ENCODE data around the gene DRICH1. TPM values are rescaled to one million over a fixed set of nuclear protein-coding genes. Genes with fewer than 3 reads are reported as not detected.
"Not testable (repeated sequence)": the region's sequence is repeated elsewhere in the genome, so short reads cannot be mapped to it uniquely, and the experiment has no call there.

DRICH1 gene
- total and polyA plus RNA-seq, 2 experiments from 2014 or later, result not detected

- Histone ChIP-seq H3K27ac (no peak overlapping the region), H3K4me1 (ENCODE audit: low read depth) (no peaks in the 10 kb centered on the region), H3K4me3 (no peak overlapping the region), H3K36me3 (no peaks in the 10 kb centered on the region), H3K27me3 (no peaks in the 10 kb centered on the region), H3K9me3 (ENCODE audit: low read depth) (no peaks in the 10 kb centered on the region)
- no peak for DNase-seq (ENCODE audit: low read depth in 1 of 2, low spot score in 1 of 2)
- TF ChIP-seq CTCF (IDR thresholded peaks at IDR 0.05; ENCODE audit: low read depth, low read length), result no peak
These were observed 38.5 kb upstream of the DRICH1 start for GRCh38 chr22:23670378-23671295.

GRCh38 chr22:23660381-23660780 lies 28.3 kb upstream of the DRICH1 start:
- H3K27ac ChIP-seq; H3K27me3 ChIP-seq; H3K4me3 ChIP-seq; H3K4me1 ChIP-seq (ENCODE audit: low read depth); H3K9me3 ChIP-seq (ENCODE audit: low read depth); DNase-seq (ENCODE audit: low read depth in 1 of 2, low spot score in 1 of 2); H3K36me3 ChIP-seq: not testable (repeated sequence)

- Histone ChIP-seq H3K4me1 (ENCODE audit: low read depth) (no peaks in the 10 kb centered on the region), H3K27me3 (no peaks in the 10 kb centered on the region), H3K9me3 (ENCODE audit: low read depth) (no peaks in the 10 kb centered on the region), H3K36me3 (peaks cover 6% of the 10 kb centered on the region), H3K27ac (no peak overlapping the region), H3K4me3 (no peak overlapping the region)
- peak in 1 of 2 donors; percentile 15 for DNase-seq (ENCODE audit: low read depth in 1 of 2, low spot score in 1 of 2)
- no peak for TF ChIP-seq CTCF (IDR thresholded peaks at IDR 0.05; ENCODE audit: low read depth, low read length)
These were observed 25.6 kb upstream of the DRICH1 start for GRCh38 chr22:23657727-23658126.

- Histone ChIP-seq H3K4me3 (no peak overlapping the region), H3K27me3 (no peaks in the 10 kb centered on the region), H3K9me3 (ENCODE audit: low read depth) (no peaks in the 10 kb centered on the region), H3K27ac (no peak overlapping the region), H3K36me3 (peaks cover 6% of the 10 kb centered on the region), H3K4me1 (ENCODE audit: low read depth) (no peaks in the 10 kb centered on the region)
- no peak for TF ChIP-seq CTCF (IDR thresholded peaks at IDR 0.05; ENCODE audit: low read depth, low read length)
- DNase-seq (ENCODE audit: low read depth in 1 of 2, low spot score in 1 of 2), result no peak
These were observed 23.9 kb upstream of the DRICH1 start for GRCh38 chr22:23655891-23656475.

GRCh38 chr22:23652711-23653110 lies 20.6 kb upstream of the DRICH1 start:
- no peak for TF ChIP-seq CTCF (IDR thresholded peaks at IDR 0.05; ENCODE audit: low read depth, low read length)
- H3K27me3 ChIP-seq, result no peaks in the 10 kb centered on the region
- no peaks in the 10 kb centered on the region for H3K4me1 ChIP-seq (ENCODE audit: low read depth)
- H3K4me3 ChIP-seq, result no peak overlapping the region
- no peaks in the 10 kb centered on the region for H3K9me3 ChIP-seq (ENCODE audit: low read depth)
- H3K36me3 ChIP-seq, result peaks cover 2% of the 10 kb centered on the region
- DNase-seq (ENCODE audit: low read depth in 1 of 2, low spot score in 1 of 2), result no peak
- no peak overlapping the region for H3K27ac ChIP-seq

- no peaks in the 10 kb centered on the region for H3K9me3 ChIP-seq (ENCODE audit: low read depth)
- H3K27me3 ChIP-seq, result no peaks in the 10 kb centered on the region
- no peak for TF ChIP-seq CTCF (IDR thresholded peaks at IDR 0.05; ENCODE audit: low read depth, low read length)
- no peaks in the 10 kb centered on the region for H3K4me1 ChIP-seq (ENCODE audit: low read depth)
- H3K27ac ChIP-seq, result no peak overlapping the region
- DNase-seq (ENCODE audit: low read depth in 1 of 2, low spot score in 1 of 2), result no peak
- H3K36me3 ChIP-seq, result peaks cover 1% of the 10 kb centered on the region
- H3K4me3 ChIP-seq, result no peak overlapping the region
These were observed 20.2 kb upstream of the DRICH1 start for GRCh38 chr22:23652286-23652685.

All from cardiac muscle cell (in vitro differentiated cells and primary cell).